IPS-20b (cell line): ENCODE data around the gene CPSF4L.
"Not testable (repeated sequence)": the region's sequence is repeated elsewhere in the genome, so short reads cannot be mapped to it uniquely, and the experiment has no call there.

Experiments
- H3K27ac ChIP-seq: one replicate; pipeline ENCODE4 v1.5.1; 2013; ENCODE audit warnings: low read length
- H3K27me3 ChIP-seq: 2 replicates; pipeline ENCODE4 v1.6.1; 2013; ENCODE audit warnings: mild to moderate bottlenecking, low read length, inconsistent platforms; ENCODE audit not compliant: insufficient read depth
- H3K36me3 ChIP-seq: 2 replicates; pipeline ENCODE4 v1.6.1; 2013; ENCODE audit warnings: low read depth, mild to moderate bottlenecking, inconsistent platforms, low read length, moderate library complexity; ENCODE audit not compliant: insufficient read depth
- H3K4me1 ChIP-seq: 2 replicates; pipeline ENCODE4 v1.6.1; 2013; ENCODE audit warnings: mild to moderate bottlenecking, control low read depth, inconsistent platforms, low read length, moderate library complexity; ENCODE audit not compliant: insufficient read depth
- H3K4me3 ChIP-seq: 2 replicates; pipeline ENCODE4 v1.5.1; 2013; ENCODE audit warnings: mild to moderate bottlenecking, low read length, inconsistent platforms
- H3K9ac ChIP-seq: 2 replicates; pipeline ENCODE4 v1.6.1; 2013; ENCODE audit warnings: low read depth, mild to moderate bottlenecking, inconsistent platforms, low read length, moderate library complexity
- H3K9me3 ChIP-seq: 2 replicates; pipeline ENCODE4 v1.6.1; 2013; ENCODE audit warnings: mild to moderate bottlenecking, low read depth, low read length, inconsistent platforms; ENCODE audit not compliant: insufficient read depth

CPSF4L gene, protein sequence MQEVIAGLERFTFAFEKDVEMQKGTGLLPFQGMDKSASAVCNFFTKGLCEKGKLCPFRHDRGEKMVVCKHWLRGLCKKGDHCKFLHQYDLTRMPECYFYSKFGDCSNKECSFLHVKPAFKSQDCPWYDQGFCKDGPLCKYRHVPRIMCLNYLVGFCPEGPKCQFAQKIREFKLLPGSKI

DNA sequence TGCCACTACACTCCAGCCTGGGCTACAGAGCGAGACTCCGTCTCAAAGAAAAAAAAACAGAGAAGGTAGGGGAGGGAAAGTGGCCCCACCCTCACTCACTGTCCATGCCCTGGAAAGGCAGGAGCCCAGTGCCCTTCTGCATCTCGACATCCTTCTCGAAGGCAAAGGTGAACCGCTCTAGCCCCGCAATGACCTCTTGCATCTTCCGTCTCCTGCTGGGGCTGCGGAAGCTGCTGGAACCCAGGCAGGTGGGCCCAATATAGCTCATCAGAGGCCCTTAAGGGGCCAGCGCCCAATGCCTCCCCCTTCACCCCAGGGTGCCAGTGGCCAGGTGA, at the start of gene CPSF4L:
TSS of gene CPSF4L (minus strand) at position 264 of the 335 bp plus-strand sequence. CDS start at position 202, 62 bp downstream.
- Histone ChIP-seq H3K4me1 (peaks cover 18% of the 10 kb centered on the region), H3K9me3 (no peaks in the 10 kb centered on the region), H3K27me3 (peaks cover 12% of the 10 kb centered on the region), H3K4me3 (peak within 1 kb of the TSS; percentile 17; the same call in 1 of the 2 replicates), H3K27ac (no peak within 1 kb of the TSS), H3K36me3 (no peaks in the 10 kb centered on the region), H3K9ac (no peak within 1 kb of the TSS)

- H3K9me3 ChIP-seq, result no peaks in the 10 kb centered on the region
- H3K27me3 ChIP-seq, result peaks cover 15% of the 10 kb centered on the region
- H3K4me1 ChIP-seq, result peaks cover 21% of the 10 kb centered on the region
- peak overlapping the region; percentile 91 for H3K4me3 ChIP-seq
- H3K36me3 ChIP-seq, result no peaks in the 10 kb centered on the region
- H3K27ac ChIP-seq, result no peak overlapping the region
- H3K9ac ChIP-seq, result peak overlapping the region; percentile 86; the same call in 1 of the 2 replicates
These were observed 49.7 kb upstream of the CPSF4L start for GRCh38 chr17:73311428-73311780.

- Histone ChIP-seq H3K4me1 (peaks cover 27% of the 10 kb centered on the region), H3K36me3 (no peaks in the 10 kb centered on the region), H3K9ac (peak overlapping the region; percentile 86), H3K9me3 (no peaks in the 10 kb centered on the region), H3K27ac (peak overlapping the region; percentile 23), H3K27me3 (peaks cover 15% of the 10 kb centered on the region), H3K4me3 (peak overlapping the region; percentile 91)
These were observed 48.3 kb upstream of the CPSF4L start for GRCh38 chr17:73309727-73310596.

GRCh38 chr17:73308959-73309358, 47.3 kb upstream of the CPSF4L start:
- H3K27me3 ChIP-seq, result peaks cover 15% of the 10 kb centered on the region
- not testable (repeated sequence) for H3K9me3 ChIP-seq, H3K4me3 ChIP-seq, H3K27ac ChIP-seq, H3K36me3 ChIP-seq, H3K9ac ChIP-seq
- H3K4me1 ChIP-seq, result peaks cover 35% of the 10 kb centered on the region

DNA sequence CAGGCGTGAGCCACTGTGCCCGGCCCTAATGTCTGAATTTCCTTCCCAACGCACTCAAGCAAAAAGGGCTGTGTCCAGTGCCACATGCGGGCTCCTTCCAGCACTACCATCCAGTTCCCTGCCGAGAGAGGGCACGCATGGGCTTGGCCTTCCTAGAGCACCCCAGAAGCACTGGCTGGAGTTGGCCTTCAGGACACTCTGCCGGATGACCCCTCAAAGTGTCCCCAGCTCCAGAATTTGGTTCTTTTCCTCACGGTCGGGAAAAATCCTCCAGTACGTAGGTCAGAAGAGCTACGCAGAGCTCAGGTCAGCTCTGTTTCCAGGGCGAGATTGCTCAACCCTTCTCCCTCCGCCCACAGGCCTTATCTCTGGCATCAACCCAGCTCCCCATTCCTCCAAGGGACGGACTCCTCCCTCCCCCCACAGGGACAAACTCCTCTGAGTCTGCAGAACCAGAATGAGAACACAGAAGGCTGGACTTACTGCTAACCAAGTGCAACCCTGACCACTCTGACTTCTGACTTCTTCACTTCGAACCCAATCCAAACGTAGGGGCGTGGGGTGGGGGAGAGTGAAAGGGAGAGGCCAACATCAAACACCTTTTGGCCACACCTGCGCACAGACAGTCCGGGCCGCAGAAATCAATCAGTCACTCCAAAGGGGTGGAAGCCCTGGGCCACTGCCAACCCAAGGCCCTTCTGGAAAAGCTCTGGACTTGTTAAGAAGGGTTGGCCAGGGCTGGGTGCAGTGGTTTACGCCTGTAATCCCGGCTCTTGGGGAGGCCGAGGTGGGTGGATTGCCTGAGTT, 46.5 kb upstream of the CPSF4L start:
- no peaks in the 10 kb centered on the region for H3K9me3 ChIP-seq
- H3K27ac ChIP-seq, result no peak overlapping the region
- H3K4me3 ChIP-seq, result no peak overlapping the region
- H3K36me3 ChIP-seq, result no peaks in the 10 kb centered on the region
- H3K9ac ChIP-seq, result no peak overlapping the region
- peaks cover 32% of the 10 kb centered on the region for H3K4me1 ChIP-seq
- H3K27me3 ChIP-seq, result peaks cover 15% of the 10 kb centered on the region

- Histone ChIP-seq H3K27me3 (peaks cover 7% of the 10 kb centered on the region; the same call in 1 of the 2 replicates), H3K9me3 (no peaks in the 10 kb centered on the region), H3K9ac (no peak overlapping the region), H3K36me3 (no peaks in the 10 kb centered on the region), H3K4me3 (no peak overlapping the region), H3K27ac (no peak overlapping the region), H3K4me1 (peaks cover 27% of the 10 kb centered on the region)
These were observed 45.5 kb upstream of the CPSF4L start for GRCh38 chr17:73307130-73307529.

DNA sequence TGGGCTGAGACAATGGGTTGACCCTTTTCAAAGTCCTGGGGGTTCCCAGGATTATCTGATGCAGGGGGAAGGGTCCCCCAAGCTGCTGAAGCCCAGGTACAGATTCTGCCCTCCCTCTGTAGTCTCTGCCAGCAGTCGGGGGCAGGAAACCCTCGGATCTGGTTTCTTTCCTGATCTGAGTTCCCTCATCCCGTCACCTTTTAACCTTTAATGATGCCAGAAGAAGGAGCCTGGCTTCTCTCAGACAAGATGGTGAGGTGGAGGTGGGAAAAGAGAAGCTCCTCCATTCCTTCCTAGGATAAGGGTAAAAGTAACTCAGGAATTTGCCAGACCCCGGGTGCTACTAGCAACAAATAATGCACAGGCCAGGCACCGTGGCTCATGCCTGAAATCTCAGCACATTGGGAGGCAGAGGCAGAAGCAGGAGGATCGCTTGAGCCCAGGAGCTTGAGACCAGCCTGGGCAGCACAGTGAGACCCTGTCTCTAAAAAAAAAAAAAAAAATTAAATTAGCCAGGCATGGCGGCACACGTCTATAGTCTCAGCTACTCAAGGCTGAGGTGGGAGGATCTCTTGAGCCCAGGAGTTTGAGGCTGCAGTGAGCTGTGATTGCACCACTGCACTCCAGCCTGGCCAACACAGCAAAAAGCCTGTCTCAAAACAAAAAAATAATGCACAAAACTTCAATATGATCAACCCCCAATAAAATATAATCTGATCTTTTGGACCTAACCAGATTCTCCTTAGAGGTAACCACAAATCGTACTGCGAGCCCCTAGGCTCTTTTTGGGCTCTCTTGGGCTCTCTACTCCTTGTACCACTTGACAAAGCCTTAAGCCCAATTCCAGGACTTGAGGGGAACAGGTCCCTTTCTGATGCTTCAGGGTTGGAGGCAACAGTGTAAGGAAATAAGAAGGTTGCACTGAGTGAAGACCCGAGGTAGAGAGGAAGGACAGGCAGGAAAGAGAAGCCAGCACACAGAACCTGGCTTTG, 44.5 kb upstream of the CPSF4L start:
- H3K36me3 ChIP-seq, result no peaks in the 10 kb centered on the region
- H3K9ac ChIP-seq, result no peak overlapping the region; the same call in 1 of the 2 replicates
- H3K9me3 ChIP-seq, result no peaks in the 10 kb centered on the region
- no peak overlapping the region; the same call in 1 of the 2 replicates for H3K4me3 ChIP-seq
- peaks cover 6% of the 10 kb centered on the region; the same call in 1 of the 2 replicates for H3K27me3 ChIP-seq
- peaks cover 27% of the 10 kb centered on the region for H3K4me1 ChIP-seq
- H3K27ac ChIP-seq, result no peak overlapping the region

DNA sequence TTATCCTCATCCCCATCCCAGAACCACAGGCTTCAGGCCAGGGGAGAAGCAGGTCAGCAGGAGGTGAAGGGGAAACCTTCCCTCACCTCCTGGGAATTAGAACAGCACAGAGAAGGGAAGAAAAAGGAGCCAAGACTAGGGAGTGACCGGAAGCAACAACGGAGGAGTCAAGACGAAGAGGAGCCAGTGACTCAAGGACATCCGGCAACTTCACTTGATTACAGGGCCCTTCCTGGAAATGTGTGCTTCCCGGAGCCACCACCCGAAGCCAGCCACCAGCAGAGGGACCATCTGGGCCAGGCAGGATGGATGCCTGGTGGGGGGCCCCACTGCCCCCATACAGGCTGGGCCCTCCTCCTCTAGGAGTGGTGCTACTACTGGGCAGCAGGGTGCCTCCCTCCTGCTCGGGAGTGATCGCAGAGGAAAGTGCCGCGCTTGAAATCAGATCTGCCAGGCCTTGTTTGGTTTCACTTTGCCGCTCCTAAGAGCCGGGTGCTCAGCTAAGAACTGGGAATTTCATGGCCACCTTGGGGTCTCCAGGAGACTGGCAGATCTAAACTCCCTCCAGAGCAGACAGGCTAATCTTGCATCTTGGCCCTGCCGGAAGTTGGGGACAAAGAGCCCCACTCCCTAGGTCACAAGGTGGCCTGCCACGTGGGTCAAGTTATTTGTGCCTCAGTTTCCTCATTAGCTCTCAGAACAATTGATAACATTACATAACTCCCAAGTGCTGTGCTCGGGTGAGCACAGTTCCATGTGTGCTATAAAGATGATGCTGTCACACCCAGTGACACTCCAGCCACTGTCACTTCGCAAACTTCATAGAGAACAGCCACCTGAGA, 43.5 kb upstream of the CPSF4L start:
- no peaks in the 10 kb centered on the region for H3K36me3 ChIP-seq
- peaks cover 27% of the 10 kb centered on the region for H3K4me1 ChIP-seq
- H3K9me3 ChIP-seq, result no peaks in the 10 kb centered on the region
- no peak overlapping the region; the same call in 1 of the 2 replicates for H3K4me3 ChIP-seq
- peaks cover 6% of the 10 kb centered on the region; the same call in 1 of the 2 replicates for H3K27me3 ChIP-seq
- peak overlapping the region; percentile 56 for H3K27ac ChIP-seq
- peak overlapping the region; percentile 9; the same call in 1 of the 2 replicates for H3K9ac ChIP-seq

DNA sequence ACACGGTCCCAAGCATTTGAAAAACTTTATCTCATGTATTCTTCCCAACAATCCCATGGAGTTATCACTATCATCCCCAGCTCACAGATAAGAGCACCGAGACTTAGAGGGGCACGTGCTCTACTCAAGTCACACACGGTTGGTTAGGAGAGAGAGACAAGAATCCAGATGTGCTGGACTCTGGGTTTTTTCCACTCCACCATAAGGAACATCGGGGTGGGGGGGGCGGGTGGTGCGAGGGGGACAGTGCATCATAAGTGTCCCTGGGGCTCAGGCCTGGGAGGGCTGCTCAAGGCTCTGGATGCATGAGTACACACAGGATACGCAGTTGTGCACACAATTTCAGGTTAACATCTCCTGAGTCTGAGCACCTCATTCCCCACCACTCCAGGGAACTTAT, 42.8 kb upstream of the CPSF4L start:
- no peak overlapping the region for H3K4me3 ChIP-seq
- H3K9ac ChIP-seq, result no peak overlapping the region
- no peak overlapping the region for H3K27ac ChIP-seq
- H3K36me3 ChIP-seq, result no peaks in the 10 kb centered on the region
- peaks cover 1% of the 10 kb centered on the region; the same call in 1 of the 2 replicates for H3K27me3 ChIP-seq
- H3K9me3 ChIP-seq, result no peaks in the 10 kb centered on the region
- peaks cover 23% of the 10 kb centered on the region for H3K4me1 ChIP-seq

DNA sequence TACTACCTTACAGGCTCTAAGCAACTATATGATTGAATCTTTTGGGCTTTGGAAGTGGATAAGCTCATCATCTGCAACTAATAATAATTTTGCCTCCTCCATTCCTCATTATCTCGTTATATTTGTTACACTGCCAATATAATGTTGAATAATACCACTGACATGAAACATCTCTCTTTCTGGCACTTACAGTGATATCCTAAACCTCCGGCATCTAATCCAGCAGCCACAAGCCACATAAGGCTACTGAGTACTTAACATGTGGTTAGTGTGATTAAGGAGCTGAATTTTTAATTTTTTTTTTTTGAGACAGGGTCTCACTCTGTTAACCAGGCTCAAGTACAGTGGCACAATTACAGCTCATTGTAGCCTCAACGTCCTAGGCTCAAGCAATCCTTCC, 40.5 kb upstream of the CPSF4L start:
- Histone ChIP-seq H3K4me1 (peaks cover 17% of the 10 kb centered on the region), H3K4me3 (no peak overlapping the region), H3K27ac (no peak overlapping the region), H3K9me3 (no peaks in the 10 kb centered on the region), H3K9ac (no peak overlapping the region), H3K27me3 (no peaks in the 10 kb centered on the region), H3K36me3 (no peaks in the 10 kb centered on the region)
